GM23338 (cell line): ENCODE measurements around the gene PAQR5. TPM values are rescaled to one million over a fixed set of nuclear protein-coding genes. Genes with fewer than 3 reads are reported as not detected.

Experiments
- ATAC-seq: fragments of 200-7000 bp; cut with Tn5 transposase; 3 replicates; pipeline ENCODE4 v1.9.1; 2020
- DNase-seq: peaks from one replicate; pipeline ENCODE4 v3.0.0-alpha.2; 2015; ENCODE audit warnings: low spot score
- H2AFZ ChIP-seq: fragments of 200-600 bp; sonication (generic); 2 replicates; pipeline ENCODE4 v1.8.0; 2016; ENCODE audit warnings: antibody characterized with exemption, mild to moderate bottlenecking, moderate library complexity
- H3F3A ChIP-seq: fragments of 200-600 bp; sonication (generic); replicated peaks from 2 replicates; pipeline ENCODE4 v1.8.0; 2017; ENCODE audit warnings: antibody characterized with exemption, mixed run types, low read depth
- H3K27ac ChIP-seq: fragments of 200-600 bp; sonication (generic); 2 replicates; pipeline ENCODE4 v1.6.1; 2016; ENCODE audit warnings: low read depth
- H3K27me3 ChIP-seq: fragments of 200-600 bp; sonication (generic); 2 replicates; pipeline ENCODE4 v1.8.0; 2016; ENCODE audit warnings: mild to moderate bottlenecking, mixed run types, moderate library complexity; ENCODE audit not compliant: insufficient read depth
- H3K36me3 ChIP-seq: fragments of 200-600 bp; sonication (generic); 2 replicates; pipeline ENCODE4 v1.8.0; 2016; ENCODE audit warnings: mild to moderate bottlenecking; ENCODE audit not compliant: insufficient read depth
- H3K4me1 ChIP-seq: fragments of 200-600 bp; sonication (generic); 2 replicates; pipeline ENCODE4 v1.8.0; 2016; ENCODE audit warnings: mild to moderate bottlenecking, moderate library complexity; ENCODE audit not compliant: insufficient read depth
- H3K4me2 ChIP-seq: fragments of 200-600 bp; sonication (generic); 2 replicates; pipeline ENCODE4 v1.7.1; 2017; ENCODE audit warnings: mixed run types
- H3K4me3 ChIP-seq: fragments of 200-600 bp; sonication (generic); 2 replicates; pipeline ENCODE4 v1.6.1; 2016; ENCODE audit warnings: mixed run types
- H3K79me2 ChIP-seq: fragments of 200-600 bp; sonication (generic); replicated peaks from 2 replicates; pipeline ENCODE4 v1.8.0; 2017; ENCODE audit warnings: mild to moderate bottlenecking; ENCODE audit not compliant: insufficient read depth
- H3K9me2 ChIP-seq: fragments of 200-600 bp; sonication (generic); 2 replicates; pipeline ENCODE4 v1.8.0; 2017; ENCODE audit not compliant: insufficient read depth
- H4K20me1 ChIP-seq: fragments of 200-600 bp; sonication (generic); replicated peaks from 2 replicates; pipeline ENCODE4 v1.8.0; 2017; ENCODE audit warnings: mild to moderate bottlenecking; ENCODE audit not compliant: insufficient read depth
- H3K27ac Mint-ChIP-seq: 2 replicates; pipeline ENCODE4 v1.8.0; 2020; ENCODE audit warnings: inconsistent platforms, mild to moderate bottlenecking, moderate library complexity, mixed read lengths
- H3K27me3 Mint-ChIP-seq: 3 replicates; pipeline ENCODE4 v1.8.0; 2022; ENCODE audit warnings: low read depth, mild to moderate bottlenecking, moderate library complexity, mixed read lengths, inconsistent platforms; ENCODE audit not compliant: insufficient read depth, poor library complexity
- H3K36me3 Mint-ChIP-seq: 3 replicates; pipeline ENCODE4 v1.8.0; 2021; ENCODE audit warnings: low read depth, mild to moderate bottlenecking, inconsistent platforms, moderate library complexity, mixed read lengths
- H3K4me1 Mint-ChIP-seq: 3 replicates; pipeline ENCODE4 v1.8.0; 2020; ENCODE audit warnings: mild to moderate bottlenecking, inconsistent platforms, mixed read lengths
- H3K4me3 Mint-ChIP-seq: 3 replicates; pipeline ENCODE4 v1.8.0; 2021; ENCODE audit warnings: moderate library complexity, mild to moderate bottlenecking, inconsistent platforms, mixed read lengths
- H3K9me3 Mint-ChIP-seq: 3 replicates; pipeline ENCODE4 v1.8.0; 2020; ENCODE audit warnings: moderate library complexity, mild to moderate bottlenecking, inconsistent platforms, mixed read lengths
- CREB1 ChIP-seq: fragments of 250-450 bp; sonication (Bioruptor Pico); IDR thresholded peaks from 2 replicates; pipeline ENCODE4 v1.5.0; 2020; ENCODE audit warnings: low read depth, mild to moderate bottlenecking, moderate library complexity
- EZH2 ChIP-seq: fragments of 200-600 bp; sonication (generic); IDR thresholded peaks from one replicate; pipeline ENCODE4 v1.8.0; 2017; ENCODE audit warnings: antibody characterized with exemption, mild to moderate bottlenecking, low read depth; ENCODE audit not compliant: unreplicated experiment
- EZH2phosphoT487 ChIP-seq: fragments of 200-600 bp; sonication (generic); IDR thresholded peaks from one replicate; pipeline ENCODE4 v1.8.1; 2018; ENCODE audit warnings: antibody characterized with exemption; ENCODE audit not compliant: unreplicated experiment
- JUNB ChIP-seq: IDR thresholded peaks from one replicate; pipeline ENCODE4 v1.6.1; 2016; ENCODE audit warnings: antibody characterized with exemption; ENCODE audit not compliant: unreplicated experiment
- NANOG ChIP-seq: IDR thresholded peaks from 2 replicates; pipeline ENCODE4 v1.6.1; 2016; ENCODE audit warnings: antibody characterized with exemption, borderline replicate concordance
- POLR2AphosphoS5 ChIP-seq: IDR thresholded peaks from 2 replicates; pipeline ENCODE4 v1.6.1; 2016; ENCODE audit warnings: antibody characterized with exemption, low read depth
- STAT1 ChIP-seq: IDR thresholded peaks from one replicate; pipeline ENCODE4 v1.6.1; 2016; ENCODE audit warnings: antibody characterized with exemption; ENCODE audit not compliant: unreplicated experiment
- ZNF114 ChIP-seq: fragments of 250-450 bp; sonication (Bioruptor Pico); IDR thresholded peaks from 2 replicates; pipeline ENCODE4 v1.5.0; 2020; ENCODE audit warnings: mild to moderate bottlenecking, moderate library complexity
- ZNF331 ChIP-seq: fragments of 250-450 bp; sonication (Bioruptor Pico); IDR thresholded peaks from 2 replicates; pipeline ENCODE4 v1.5.0; 2020; ENCODE audit warnings: low read depth, mild to moderate bottlenecking, moderate library complexity
- polyA plus RNA-seq: library from polyadenylated mRNA; unstranded; fragments of >200 nt; fragmentation: Nextera tagmentation; extraction: Ambion mirVana; gene quantifications from 2 replicates; pipeline ENCODE4 v1.2.1, GENCODE V29; 2016
- total RNA-seq: library from RNA; depleted of rRNA; stranded (reverse); fragments of >200 nt; shearing (Covaris generic); gene quantifications from 2 replicates; pipeline ENCODE4 v1.2.3, GENCODE V29; 2014
- TF ChIP-seq, protein P1 (sequence below): IDR thresholded peaks from one replicate; pipeline ENCODE4 v1.6.1; 2018; ENCODE audit warnings: antibody characterized with exemption; ENCODE audit not compliant: unreplicated experiment
- TF ChIP-seq, protein P2 (sequence below): fragments of 250-450 bp; sonication (Bioruptor Pico); IDR thresholded peaks from 2 replicates; pipeline ENCODE4 v1.5.0; 2020; ENCODE audit warnings: mild to moderate bottlenecking, moderate library complexity
- TF ChIP-seq, protein P3 (sequence below): IDR thresholded peaks from 2 replicates; pipeline ENCODE4 v1.6.1; 2016; ENCODE audit warnings: antibody characterized with exemption
- TF ChIP-seq, protein P4 (sequence below), 2 experiments: fragments of 200-600 bp in 1 of 2; sonication (generic) in 1 of 2; conservative IDR thresholded peaks; 2 replicates each; pipeline versions ENCODE4 v1.5.1 to v1.6.1; 2016 to 2017; ENCODE audit warnings: antibody characterized with exemption in 2 of 2, low read depth in 2 of 2, mild to moderate bottlenecking in 2 of 2, moderate library complexity in 1 of 2

The PAQR5 gene
- total and polyA plus RNA-seq, 2 experiments from 2014 or later: 8.7 to 14.5 TPM

DNA sequence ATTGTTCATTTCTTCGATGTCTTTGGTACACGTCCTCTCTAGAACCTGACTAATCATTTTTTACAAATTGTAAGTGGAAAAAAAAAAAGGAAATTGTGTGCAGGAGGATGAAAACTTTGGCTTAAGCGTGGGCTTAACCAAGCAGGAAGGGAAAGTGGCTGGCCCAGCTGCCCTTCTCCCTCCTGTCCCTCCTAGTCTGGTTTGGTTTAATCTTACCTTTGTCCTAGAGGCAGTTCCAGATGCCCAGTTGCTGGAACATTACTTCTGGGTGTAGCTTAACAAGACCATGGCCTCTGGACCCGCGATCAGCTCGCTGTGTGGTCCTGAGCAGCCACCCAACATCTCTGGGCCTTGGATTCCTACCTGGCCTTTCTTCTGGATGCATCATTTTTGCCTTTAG, 15.4 kb downstream of the PAQR5 start:
- TF ChIP-seq, protein P1, sequence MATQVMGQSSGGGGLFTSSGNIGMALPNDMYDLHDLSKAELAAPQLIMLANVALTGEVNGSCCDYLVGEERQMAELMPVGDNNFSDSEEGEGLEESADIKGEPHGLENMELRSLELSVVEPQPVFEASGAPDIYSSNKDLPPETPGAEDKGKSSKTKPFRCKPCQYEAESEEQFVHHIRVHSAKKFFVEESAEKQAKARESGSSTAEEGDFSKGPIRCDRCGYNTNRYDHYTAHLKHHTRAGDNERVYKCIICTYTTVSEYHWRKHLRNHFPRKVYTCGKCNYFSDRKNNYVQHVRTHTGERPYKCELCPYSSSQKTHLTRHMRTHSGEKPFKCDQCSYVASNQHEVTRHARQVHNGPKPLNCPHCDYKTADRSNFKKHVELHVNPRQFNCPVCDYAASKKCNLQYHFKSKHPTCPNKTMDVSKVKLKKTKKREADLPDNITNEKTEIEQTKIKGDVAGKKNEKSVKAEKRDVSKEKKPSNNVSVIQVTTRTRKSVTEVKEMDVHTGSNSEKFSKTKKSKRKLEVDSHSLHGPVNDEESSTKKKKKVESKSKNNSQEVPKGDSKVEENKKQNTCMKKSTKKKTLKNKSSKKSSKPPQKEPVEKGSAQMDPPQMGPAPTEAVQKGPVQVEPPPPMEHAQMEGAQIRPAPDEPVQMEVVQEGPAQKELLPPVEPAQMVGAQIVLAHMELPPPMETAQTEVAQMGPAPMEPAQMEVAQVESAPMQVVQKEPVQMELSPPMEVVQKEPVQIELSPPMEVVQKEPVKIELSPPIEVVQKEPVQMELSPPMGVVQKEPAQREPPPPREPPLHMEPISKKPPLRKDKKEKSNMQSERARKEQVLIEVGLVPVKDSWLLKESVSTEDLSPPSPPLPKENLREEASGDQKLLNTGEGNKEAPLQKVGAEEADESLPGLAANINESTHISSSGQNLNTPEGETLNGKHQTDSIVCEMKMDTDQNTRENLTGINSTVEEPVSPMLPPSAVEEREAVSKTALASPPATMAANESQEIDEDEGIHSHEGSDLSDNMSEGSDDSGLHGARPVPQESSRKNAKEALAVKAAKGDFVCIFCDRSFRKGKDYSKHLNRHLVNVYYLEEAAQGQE: no peak
- TF ChIP-seq JUNB: no peak
- TF ChIP-seq, protein P2, sequence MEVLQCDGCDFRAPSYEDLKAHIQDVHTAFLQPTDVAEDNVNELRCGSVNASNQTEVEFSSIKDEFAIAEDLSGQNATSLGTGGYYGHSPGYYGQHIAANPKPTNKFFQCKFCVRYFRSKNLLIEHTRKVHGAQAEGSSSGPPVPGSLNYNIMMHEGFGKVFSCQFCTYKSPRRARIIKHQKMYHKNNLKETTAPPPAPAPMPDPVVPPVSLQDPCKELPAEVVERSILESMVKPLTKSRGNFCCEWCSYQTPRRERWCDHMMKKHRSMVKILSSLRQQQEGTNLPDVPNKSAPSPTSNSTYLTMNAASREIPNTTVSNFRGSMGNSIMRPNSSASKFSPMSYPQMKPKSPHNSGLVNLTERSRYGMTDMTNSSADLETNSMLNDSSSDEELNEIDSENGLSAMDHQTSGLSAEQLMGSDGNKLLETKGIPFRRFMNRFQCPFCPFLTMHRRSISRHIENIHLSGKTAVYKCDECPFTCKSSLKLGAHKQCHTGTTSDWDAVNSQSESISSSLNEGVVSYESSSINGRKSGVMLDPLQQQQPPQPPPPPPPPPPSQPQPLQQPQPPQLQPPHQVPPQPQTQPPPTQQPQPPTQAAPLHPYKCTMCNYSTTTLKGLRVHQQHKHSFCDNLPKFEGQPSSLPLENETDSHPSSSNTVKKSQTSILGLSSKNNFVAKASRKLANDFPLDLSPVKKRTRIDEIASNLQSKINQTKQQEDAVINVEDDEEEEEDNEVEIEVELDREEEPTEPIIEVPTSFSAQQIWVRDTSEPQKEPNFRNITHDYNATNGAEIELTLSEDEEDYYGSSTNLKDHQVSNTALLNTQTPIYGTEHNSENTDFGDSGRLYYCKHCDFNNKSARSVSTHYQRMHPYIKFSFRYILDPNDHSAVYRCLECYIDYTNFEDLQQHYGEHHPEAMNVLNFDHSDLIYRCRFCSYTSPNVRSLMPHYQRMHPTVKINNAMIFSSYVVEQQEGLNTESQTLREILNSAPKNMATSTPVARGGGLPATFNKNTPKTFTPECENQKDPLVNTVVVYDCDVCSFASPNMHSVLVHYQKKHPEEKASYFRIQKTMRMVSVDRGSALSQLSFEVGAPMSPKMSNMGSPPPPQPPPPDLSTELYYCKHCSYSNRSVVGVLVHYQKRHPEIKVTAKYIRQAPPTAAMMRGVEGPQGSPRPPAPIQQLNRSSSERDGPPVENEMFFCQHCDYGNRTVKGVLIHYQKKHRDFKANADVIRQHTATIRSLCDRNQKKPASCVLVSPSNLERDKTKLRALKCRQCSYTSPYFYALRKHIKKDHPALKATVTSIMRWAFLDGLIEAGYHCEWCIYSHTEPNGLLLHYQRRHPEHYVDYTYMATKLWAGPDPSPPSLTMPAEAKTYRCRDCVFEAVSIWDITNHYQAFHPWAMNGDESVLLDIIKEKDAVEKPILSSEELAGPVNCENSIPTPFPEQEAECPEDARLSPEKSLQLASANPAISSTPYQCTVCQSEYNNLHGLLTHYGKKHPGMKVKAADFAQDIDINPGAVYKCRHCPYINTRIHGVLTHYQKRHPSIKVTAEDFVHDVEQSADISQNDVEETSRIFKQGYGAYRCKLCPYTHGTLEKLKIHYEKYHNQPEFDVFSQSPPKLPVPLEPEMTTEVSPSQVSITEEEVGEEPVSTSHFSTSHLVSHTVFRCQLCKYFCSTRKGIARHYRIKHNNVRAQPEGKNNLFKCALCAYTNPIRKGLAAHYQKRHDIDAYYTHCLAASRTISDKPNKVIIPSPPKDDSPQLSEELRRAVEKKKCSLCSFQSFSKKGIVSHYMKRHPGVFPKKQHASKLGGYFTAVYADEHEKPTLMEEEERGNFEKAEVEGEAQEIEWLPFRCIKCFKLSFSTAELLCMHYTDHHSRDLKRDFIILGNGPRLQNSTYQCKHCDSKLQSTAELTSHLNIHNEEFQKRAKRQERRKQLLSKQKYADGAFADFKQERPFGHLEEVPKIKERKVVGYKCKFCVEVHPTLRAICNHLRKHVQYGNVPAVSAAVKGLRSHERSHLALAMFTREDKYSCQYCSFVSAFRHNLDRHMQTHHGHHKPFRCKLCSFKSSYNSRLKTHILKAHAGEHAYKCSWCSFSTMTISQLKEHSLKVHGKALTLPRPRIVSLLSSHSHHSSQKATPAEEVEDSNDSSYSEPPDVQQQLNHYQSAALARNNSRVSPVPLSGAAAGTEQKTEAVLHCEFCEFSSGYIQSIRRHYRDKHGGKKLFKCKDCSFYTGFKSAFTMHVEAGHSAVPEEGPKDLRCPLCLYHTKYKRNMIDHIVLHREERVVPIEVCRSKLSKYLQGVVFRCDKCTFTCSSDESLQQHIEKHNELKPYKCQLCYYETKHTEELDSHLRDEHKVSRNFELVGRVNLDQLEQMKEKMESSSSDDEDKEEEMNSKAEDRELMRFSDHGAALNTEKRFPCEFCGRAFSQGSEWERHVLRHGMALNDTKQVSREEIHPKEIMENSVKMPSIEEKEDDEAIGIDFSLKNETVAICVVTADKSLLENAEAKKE: no peak
- TF ChIP-seq, protein P3, sequence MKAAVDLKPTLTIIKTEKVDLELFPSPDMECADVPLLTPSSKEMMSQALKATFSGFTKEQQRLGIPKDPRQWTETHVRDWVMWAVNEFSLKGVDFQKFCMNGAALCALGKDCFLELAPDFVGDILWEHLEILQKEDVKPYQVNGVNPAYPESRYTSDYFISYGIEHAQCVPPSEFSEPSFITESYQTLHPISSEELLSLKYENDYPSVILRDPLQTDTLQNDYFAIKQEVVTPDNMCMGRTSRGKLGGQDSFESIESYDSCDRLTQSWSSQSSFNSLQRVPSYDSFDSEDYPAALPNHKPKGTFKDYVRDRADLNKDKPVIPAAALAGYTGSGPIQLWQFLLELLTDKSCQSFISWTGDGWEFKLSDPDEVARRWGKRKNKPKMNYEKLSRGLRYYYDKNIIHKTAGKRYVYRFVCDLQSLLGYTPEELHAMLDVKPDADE: no peak
- TF ChIP-seq CREB1 (CRISPR knock-in tag): no peak
- no peak for TF ChIP-seq STAT1
- TF ChIP-seq, protein P4, sequence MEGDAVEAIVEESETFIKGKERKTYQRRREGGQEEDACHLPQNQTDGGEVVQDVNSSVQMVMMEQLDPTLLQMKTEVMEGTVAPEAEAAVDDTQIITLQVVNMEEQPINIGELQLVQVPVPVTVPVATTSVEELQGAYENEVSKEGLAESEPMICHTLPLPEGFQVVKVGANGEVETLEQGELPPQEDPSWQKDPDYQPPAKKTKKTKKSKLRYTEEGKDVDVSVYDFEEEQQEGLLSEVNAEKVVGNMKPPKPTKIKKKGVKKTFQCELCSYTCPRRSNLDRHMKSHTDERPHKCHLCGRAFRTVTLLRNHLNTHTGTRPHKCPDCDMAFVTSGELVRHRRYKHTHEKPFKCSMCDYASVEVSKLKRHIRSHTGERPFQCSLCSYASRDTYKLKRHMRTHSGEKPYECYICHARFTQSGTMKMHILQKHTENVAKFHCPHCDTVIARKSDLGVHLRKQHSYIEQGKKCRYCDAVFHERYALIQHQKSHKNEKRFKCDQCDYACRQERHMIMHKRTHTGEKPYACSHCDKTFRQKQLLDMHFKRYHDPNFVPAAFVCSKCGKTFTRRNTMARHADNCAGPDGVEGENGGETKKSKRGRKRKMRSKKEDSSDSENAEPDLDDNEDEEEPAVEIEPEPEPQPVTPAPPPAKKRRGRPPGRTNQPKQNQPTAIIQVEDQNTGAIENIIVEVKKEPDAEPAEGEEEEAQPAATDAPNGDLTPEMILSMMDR (conservative IDR thresholded peaks at IDR 0.05; ENCODE audit: low read depth in 2 of 2): no peak
- TF ChIP-seq EZH2phosphoT487: no peak
- TF ChIP-seq NANOG: no peak
- no peak for TF ChIP-seq POLR2AphosphoS5
- no peak for TF ChIP-seq ZNF331
- no peak for TF ChIP-seq ZNF114
- no peak for TF ChIP-seq EZH2
- no peaks in the 10 kb centered on the region for H3K9me2 ChIP-seq
- Mint-ChIP-seq H3K36me3 (no peaks in the 10 kb centered on the region), H3K9me3 (no peaks in the 10 kb centered on the region), H3K27me3 (peaks cover 1% of the 10 kb centered on the region), H3K4me1 (peaks cover 31% of the 10 kb centered on the region), H3K27ac (no peak overlapping the region), H3K4me3 (no peak overlapping the region)
- ATAC-seq: no peak
- H3K27me3 ChIP-seq: no peaks in the 10 kb centered on the region
- H3F3A ChIP-seq: no peaks in the 10 kb centered on the region
- no peak for DNase-seq
- no peak overlapping the region for H3K27ac ChIP-seq
- H4K20me1 ChIP-seq: no peaks in the 10 kb centered on the region; the same call in 1 of the 2 replicates
- no peak overlapping the region for H3K4me3 ChIP-seq
- peaks cover 3% of the 10 kb centered on the region; the same call in 1 of the 2 replicates for H3K79me2 ChIP-seq
- no peaks in the 10 kb centered on the region for H3K36me3 ChIP-seq
- H3K4me2 ChIP-seq: no peak overlapping the region
- no peaks in the 10 kb centered on the region; the same call in none of the 2 replicates for H3K4me1 ChIP-seq
- H2AFZ ChIP-seq: no peak overlapping the region
